Karpas-422 (cell line): Measurements from ENCODE around the gene GPC5. TPM values are rescaled to one million over a fixed set of nuclear protein-coding genes. Genes with fewer than 3 reads are reported as not detected.

Source experiments
- DNase-seq: peaks from one replicate; pipeline ENCODE4 v3.0.0-alpha.2; 2015
- H2AFZ ChIP-seq: fragments of 200-600 bp; sonication (generic); 2 replicates; pipeline ENCODE4 v1.6.1; 2014; ENCODE audit warnings: antibody characterized with exemption, low read length, mixed read lengths
- H3K27ac ChIP-seq: fragments of 200-600 bp; sonication (generic); 2 replicates; pipeline ENCODE4 v1.5.1; 2014; ENCODE audit warnings: mild to moderate bottlenecking, low read length, moderate library complexity
- H3K27me3 ChIP-seq: fragments of 200-600 bp; sonication (generic); 2 replicates; pipeline ENCODE4 v1.6.1; 2014; ENCODE audit warnings: low read length, mixed read lengths
- H3K36me3 ChIP-seq: fragments of 200-600 bp; sonication (generic); 2 replicates; pipeline ENCODE4 v1.6.1; 2014; ENCODE audit warnings: low read length, mixed read lengths; ENCODE audit not compliant: insufficient read depth
- H3K4me1 ChIP-seq: fragments of 200-600 bp; sonication (generic); 2 replicates; pipeline ENCODE4 v1.6.1; 2014; ENCODE audit warnings: mild to moderate bottlenecking, low read length, mixed read lengths
- H3K4me2 ChIP-seq: fragments of 200-600 bp; sonication (generic); 2 replicates; pipeline ENCODE4 v1.6.1; 2014; ENCODE audit warnings: low read length, low read depth, mild to moderate bottlenecking; ENCODE audit not compliant: poor library complexity, severe bottlenecking
- H3K4me3 ChIP-seq: fragments of 200-600 bp; sonication (generic); 2 replicates; pipeline ENCODE4 v1.5.1; 2014; ENCODE audit warnings: mild to moderate bottlenecking, antibody characterized with exemption, low read length, mixed read lengths
- H3K79me2 ChIP-seq: fragments of 200-600 bp; sonication (generic); 2 replicates; pipeline ENCODE4 v1.6.1; 2014; ENCODE audit warnings: mild to moderate bottlenecking, low read length, mixed read lengths
- H3K9ac ChIP-seq: fragments of 200-600 bp; sonication (generic); 2 replicates; pipeline ENCODE4 v1.6.0; 2014; ENCODE audit warnings: low read length
- H3K9me2 ChIP-seq: fragments of 200-600 bp; sonication (generic), shearing (Covaris generic); replicated peaks from 2 replicates; pipeline ENCODE4 v1.6.0; 2014; ENCODE audit warnings: mild to moderate bottlenecking, low read length, moderate library complexity; ENCODE audit not compliant: insufficient read depth
- H3K9me3 ChIP-seq: fragments of 300-700, 200-600 bp; sonication (generic); 2 replicates; pipeline ENCODE4 v1.6.1; 2014; ENCODE audit warnings: low read length, mixed read lengths
- H4K20me1 ChIP-seq: fragments of 200-600 bp; sonication (generic); 2 replicates; pipeline ENCODE4 v1.6.1; 2014; ENCODE audit warnings: mild to moderate bottlenecking, antibody characterized with exemption, low read length, low read depth; ENCODE audit not compliant: insufficient read depth
- total RNA-seq: library from RNA; depleted of rRNA; stranded (reverse); fragments of >200 nt; shearing (Covaris generic); gene quantifications from 2 replicates; pipeline ENCODE4 v1.2.3, GENCODE V29; 2014; ENCODE audit warnings: low replicate concordance

Gene GPC5
- total RNA-seq, 1 experiment from 2014 or later, result not detected

DNA sequence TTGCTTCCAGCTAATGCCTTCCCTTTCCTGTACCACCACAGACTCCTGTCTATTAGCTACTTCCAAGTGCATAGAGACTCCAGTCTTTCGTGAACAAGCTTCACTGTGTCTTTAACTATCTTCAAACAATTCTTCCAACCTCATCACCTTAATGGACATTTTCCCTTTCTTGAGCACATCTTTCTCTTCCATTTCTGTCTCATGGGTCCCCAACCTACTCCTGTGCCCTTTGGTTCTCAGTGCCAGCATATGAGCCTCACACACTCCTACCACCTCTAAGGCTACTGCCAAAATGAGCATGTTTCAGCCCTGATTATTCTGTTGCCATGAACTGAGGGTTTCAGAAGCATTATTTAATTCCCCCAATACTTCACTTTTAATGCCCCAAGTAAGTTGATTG is 360.3 kb downstream of the GPC5 start:
- no peak for DNase-seq
- H3K36me3 ChIP-seq, result no peaks in the 10 kb centered on the region
- H2AFZ ChIP-seq, result no peak overlapping the region
- no peaks in the 10 kb centered on the region for H4K20me1 ChIP-seq
- H3K9me3 ChIP-seq, result peaks cover 10% of the 10 kb centered on the region
- no peak overlapping the region for H3K9ac ChIP-seq
- H3K79me2 ChIP-seq, result no peaks in the 10 kb centered on the region
- H3K4me1 ChIP-seq, result no peaks in the 10 kb centered on the region
- no peaks in the 10 kb centered on the region for H3K27me3 ChIP-seq
- no peaks in the 10 kb centered on the region; the same call in 1 of the 2 replicates for H3K9me2 ChIP-seq
- H3K4me2 ChIP-seq, result no peak overlapping the region
- no peak overlapping the region for H3K27ac ChIP-seq
- no peak overlapping the region for H3K4me3 ChIP-seq

DNA sequence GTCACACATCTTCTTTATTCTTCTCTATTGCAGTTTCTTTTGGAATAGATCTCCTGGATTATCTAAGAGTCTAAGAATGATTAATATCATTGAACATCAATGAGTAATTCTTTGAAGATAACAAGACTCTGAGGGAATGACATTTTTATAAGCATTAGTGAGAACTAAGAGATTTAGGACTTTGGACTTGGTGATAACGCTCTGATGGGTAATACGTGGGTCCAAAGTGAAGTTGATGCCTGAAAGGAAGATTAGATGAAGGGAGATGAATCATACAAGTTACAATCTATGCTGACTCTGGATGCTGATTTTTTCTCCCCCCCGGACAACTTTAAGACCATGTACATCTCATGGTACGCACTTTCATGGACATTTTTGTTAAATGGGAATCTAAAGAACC is 364.5 kb downstream of the GPC5 start:
- Histone ChIP-seq H3K4me3 (no peak overlapping the region), H3K36me3 (no peaks in the 10 kb centered on the region), H3K27me3 (no peaks in the 10 kb centered on the region), H3K4me2 (no peak overlapping the region), H3K27ac (no peak overlapping the region), H2AFZ (no peak overlapping the region), H3K9me2 (no peaks in the 10 kb centered on the region), H3K79me2 (no peaks in the 10 kb centered on the region), H3K9me3 (peaks cover 13% of the 10 kb centered on the region), H3K4me1 (no peaks in the 10 kb centered on the region), H4K20me1 (no peaks in the 10 kb centered on the region), H3K9ac (no peak overlapping the region)
- no peak for DNase-seq

DNA sequence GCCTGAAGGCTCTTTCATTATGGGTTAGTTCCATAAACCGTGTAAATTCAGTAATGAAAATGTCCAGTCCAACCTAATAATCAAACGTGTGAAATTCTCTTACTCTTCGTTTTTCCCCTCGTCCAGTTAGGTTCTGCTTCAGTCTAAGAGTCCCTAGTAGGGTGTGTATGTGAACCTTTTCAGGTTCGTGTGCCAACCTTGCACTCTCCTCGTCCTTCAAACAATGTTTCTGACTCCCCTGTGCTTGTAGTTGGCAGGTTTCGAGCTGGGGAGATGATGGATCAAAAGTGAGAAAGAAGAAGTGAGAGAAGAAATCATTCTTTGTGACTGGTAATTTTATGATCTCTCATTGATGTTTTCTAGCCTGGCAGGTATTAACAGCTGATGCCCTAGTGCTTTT is 366.1 kb downstream of the GPC5 start:
- no peaks in the 10 kb centered on the region for H4K20me1 ChIP-seq
- no peak for DNase-seq

DNA sequence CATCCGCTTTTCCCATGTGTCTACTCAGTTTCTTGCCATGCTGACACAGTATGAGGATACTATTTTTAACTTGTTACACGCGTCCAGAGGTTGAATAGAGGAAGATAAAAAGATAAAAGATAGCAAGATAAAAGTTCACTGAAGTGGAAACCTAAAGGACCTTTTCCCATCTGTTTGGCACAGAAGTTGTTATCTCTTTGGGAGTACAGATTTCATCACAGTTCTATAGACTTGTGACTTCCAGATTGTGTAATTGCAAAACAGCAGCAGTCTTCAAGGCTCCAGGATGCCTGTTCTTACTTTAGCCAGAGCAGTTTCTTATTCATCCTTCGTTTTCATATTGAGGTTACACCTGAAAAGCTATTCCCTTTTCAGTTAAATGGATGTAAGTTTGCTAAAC is 369.2 kb downstream of the GPC5 start:
- peaks cover 14% of the 10 kb centered on the region for H3K9me3 ChIP-seq
- H3K27ac ChIP-seq, result no peak overlapping the region
- no peaks in the 10 kb centered on the region for H3K4me1 ChIP-seq
- DNase-seq, result no peak
- H3K79me2 ChIP-seq, result no peaks in the 10 kb centered on the region
- no peaks in the 10 kb centered on the region for H3K36me3 ChIP-seq
- no peaks in the 10 kb centered on the region for H4K20me1 ChIP-seq
- no peak overlapping the region for H3K9ac ChIP-seq
- H3K4me2 ChIP-seq, result no peak overlapping the region
- H3K9me2 ChIP-seq, result no peaks in the 10 kb centered on the region
- H3K4me3 ChIP-seq, result no peak overlapping the region
- H2AFZ ChIP-seq, result no peak overlapping the region
- H3K27me3 ChIP-seq, result no peaks in the 10 kb centered on the region

More for the DNA sequence above, 366.1 kb downstream of the GPC5 start:
- Histone ChIP-seq H3K9ac (no peak overlapping the region), H3K9me2 (no peaks in the 10 kb centered on the region), H3K9me3 (peaks cover 10% of the 10 kb centered on the region), H3K36me3 (no peaks in the 10 kb centered on the region), H3K4me3 (no peak overlapping the region), H3K4me1 (no peaks in the 10 kb centered on the region), H3K27me3 (no peaks in the 10 kb centered on the region), H2AFZ (no peak overlapping the region), H3K79me2 (no peaks in the 10 kb centered on the region), H3K27ac (no peak overlapping the region), H3K4me2 (no peak overlapping the region)

DNA sequence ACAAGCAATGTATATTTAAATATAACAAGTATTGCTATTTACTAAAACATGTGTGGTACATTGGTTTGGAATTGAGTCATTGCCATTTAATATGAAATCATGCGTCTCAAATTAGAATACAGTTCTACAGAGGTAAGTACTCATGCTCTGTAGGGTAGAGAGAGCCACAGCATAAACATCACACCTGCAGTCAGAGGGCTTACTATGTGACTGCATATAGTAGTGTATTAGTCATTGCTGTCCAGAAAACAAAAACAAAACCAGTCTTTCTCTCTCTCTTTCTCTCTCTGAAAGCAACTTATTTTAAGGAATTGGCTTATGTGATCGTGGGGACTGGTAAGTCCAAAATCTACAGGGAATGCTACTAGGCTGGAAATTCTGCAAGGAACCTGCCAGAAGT is 370.3 kb downstream of the GPC5 start:
- peaks cover 6% of the 10 kb centered on the region; the same call in 1 of the 2 replicates for H3K9me3 ChIP-seq
- DNase-seq, result no peak
- no peak overlapping the region for H3K4me3 ChIP-seq
- no peaks in the 10 kb centered on the region for H3K36me3 ChIP-seq
- no peaks in the 10 kb centered on the region for H3K27me3 ChIP-seq
- no peak overlapping the region for H3K9ac ChIP-seq
- no peak overlapping the region for H3K4me2 ChIP-seq
- no peaks in the 10 kb centered on the region for H3K9me2 ChIP-seq
- H2AFZ ChIP-seq, result no peak overlapping the region
- no peak overlapping the region for H3K27ac ChIP-seq
- H4K20me1 ChIP-seq, result no peaks in the 10 kb centered on the region
- H3K4me1 ChIP-seq, result no peaks in the 10 kb centered on the region
- H3K79me2 ChIP-seq, result no peaks in the 10 kb centered on the region

DNA sequence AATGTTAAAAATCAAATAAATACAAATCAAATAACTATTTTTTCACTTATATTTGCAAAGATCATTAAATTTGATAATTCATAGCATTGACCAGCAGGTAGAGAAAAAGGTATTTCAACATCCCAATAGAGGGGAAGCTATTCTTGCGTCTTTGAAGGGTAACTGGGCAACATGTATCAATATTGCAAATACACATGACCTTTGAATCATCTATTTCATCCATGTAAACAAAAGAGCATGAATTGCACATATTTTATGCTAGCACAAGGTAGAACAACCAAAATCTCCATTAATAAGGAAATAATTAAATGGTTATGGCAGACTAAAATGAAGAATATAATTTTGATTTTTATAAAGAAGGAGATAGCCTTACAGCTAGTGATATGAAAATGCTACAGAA is 372.8 kb downstream of the GPC5 start:
- no peaks in the 10 kb centered on the region for H3K79me2 ChIP-seq
- no peak overlapping the region for H3K27ac ChIP-seq
- no peak overlapping the region for H3K9ac ChIP-seq
- no peak overlapping the region for H2AFZ ChIP-seq
- H3K4me2 ChIP-seq, result no peak overlapping the region
- no peak overlapping the region for H3K4me3 ChIP-seq
- no peaks in the 10 kb centered on the region for H3K36me3 ChIP-seq
- no peaks in the 10 kb centered on the region for H3K4me1 ChIP-seq
- DNase-seq, result no peak
- no peaks in the 10 kb centered on the region for H3K9me2 ChIP-seq
- no peaks in the 10 kb centered on the region for H3K27me3 ChIP-seq
- peaks cover 6% of the 10 kb centered on the region; the same call in 1 of the 2 replicates for H3K9me3 ChIP-seq
- H4K20me1 ChIP-seq, result no peaks in the 10 kb centered on the region

DNA sequence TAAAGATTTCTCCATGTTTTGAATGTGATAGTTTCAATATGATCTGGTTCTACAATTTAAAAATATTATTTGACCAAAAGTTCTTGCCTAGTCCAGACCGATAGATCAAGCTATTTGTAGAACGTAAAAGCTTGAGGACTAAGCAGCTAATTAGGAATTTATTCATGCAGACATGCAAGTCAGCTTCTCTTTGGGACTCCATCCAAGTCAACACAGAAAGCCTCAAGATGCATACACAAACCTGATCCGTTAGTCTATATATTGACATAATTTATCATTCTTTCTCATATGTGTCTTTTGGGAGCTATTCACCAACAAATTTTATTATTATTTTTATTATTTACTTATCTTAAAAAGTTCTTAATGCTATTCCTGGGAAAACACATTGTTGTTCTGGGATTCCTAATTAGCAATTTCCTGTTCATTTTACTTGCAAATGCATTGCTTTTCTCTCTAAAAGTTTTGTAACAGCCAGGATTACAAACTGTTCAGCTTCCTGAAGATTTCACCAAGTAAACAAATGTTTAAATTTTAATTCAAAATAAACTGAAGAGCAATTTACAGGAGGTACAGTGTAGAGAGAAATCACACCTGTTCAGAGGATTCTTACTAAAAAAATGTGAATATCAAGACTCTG is 375.3 kb downstream of the GPC5 start:
- Histone ChIP-seq H4K20me1 (no peaks in the 10 kb centered on the region), H3K27ac (no peak overlapping the region), H3K36me3 (no peaks in the 10 kb centered on the region), H3K79me2 (no peaks in the 10 kb centered on the region), H3K9me3 (peaks cover 4% of the 10 kb centered on the region; the same call in 1 of the 2 replicates), H3K9ac (no peak overlapping the region), H2AFZ (no peak overlapping the region), H3K4me3 (no peak overlapping the region), H3K4me1 (no peaks in the 10 kb centered on the region), H3K4me2 (no peak overlapping the region), H3K27me3 (no peaks in the 10 kb centered on the region), H3K9me2 (no peaks in the 10 kb centered on the region)
- DNase-seq, result no peak

DNA sequence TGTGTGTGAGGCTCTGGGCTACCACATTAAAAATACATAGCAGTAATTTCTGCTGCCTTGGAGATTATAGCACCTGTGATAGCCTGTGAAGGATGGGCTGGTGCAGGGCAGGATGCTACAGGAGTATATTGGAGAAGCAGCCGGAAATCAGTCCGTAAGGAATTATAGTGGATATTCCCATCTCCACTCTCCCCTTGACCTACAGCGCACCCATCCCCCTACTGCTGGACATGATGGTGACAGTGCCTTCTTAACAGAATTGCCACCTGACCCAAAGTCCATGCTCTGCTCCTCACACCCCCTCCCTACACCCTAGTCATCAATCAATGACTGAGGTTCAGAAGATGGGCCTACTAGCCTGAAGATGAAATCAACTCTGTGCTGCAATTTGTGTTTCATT is 376.0 kb downstream of the GPC5 start:
- Histone ChIP-seq H3K79me2 (no peaks in the 10 kb centered on the region), H2AFZ (no peak overlapping the region), H3K9ac (no peak overlapping the region), H3K4me1 (no peaks in the 10 kb centered on the region), H3K4me3 (no peak overlapping the region), H3K27ac (no peak overlapping the region), H3K4me2 (no peak overlapping the region), H3K36me3 (no peaks in the 10 kb centered on the region), H3K27me3 (no peaks in the 10 kb centered on the region), H3K9me3 (peaks cover 4% of the 10 kb centered on the region; the same call in 1 of the 2 replicates), H4K20me1 (no peaks in the 10 kb centered on the region), H3K9me2 (no peaks in the 10 kb centered on the region)
- no peak for DNase-seq
